Natural killer cell (primary cell): ENCODE data around the gene ZFAND3. TPM values are rescaled to one million over a fixed set of nuclear protein-coding genes. Genes with fewer than 3 reads are reported as not detected.

Source experiments
- ATAC-seq, 3 donors: fragments of 150-1000 bp in 2 of 3; fragments of 200-7000 bp in 1 of 3; cut with Tn5 transposase; 1 replicate in 1 of 3; 2 replicates in 2 of 3; pipeline ENCODE4 v1.10.0; 2021; ENCODE audit warnings: mild to moderate bottlenecking in 2 of 3, moderate library complexity in 2 of 3
- DNase-seq, 2 donors: peaks; one replicate each; pipeline versions ENCODE4 v3.0.0 to v3.0.0-alpha.2; 2013 to 2021; ENCODE audit warnings: mixed read lengths in 1 of 2
- H3K27ac ChIP-seq: one replicate; pipeline ENCODE4 v1.5.1; 2013; ENCODE audit warnings: mild to moderate bottlenecking, low read length
- H3K27me3 ChIP-seq: one replicate; pipeline ENCODE4 v1.6.1; 2013; ENCODE audit warnings: low read length; ENCODE audit not compliant: control insufficient read depth, insufficient read depth
- H3K36me3 ChIP-seq: one replicate; pipeline ENCODE4 v1.6.1; 2013; ENCODE audit warnings: low read length; ENCODE audit not compliant: control insufficient read depth, insufficient read depth
- H3K4me1 ChIP-seq: one replicate; pipeline ENCODE4 v1.6.1; 2013; ENCODE audit warnings: low read length; ENCODE audit not compliant: control insufficient read depth, insufficient read depth
- H3K4me3 ChIP-seq: one replicate; pipeline ENCODE4 v1.5.1; 2013; ENCODE audit warnings: low read length
- H3K9me3 ChIP-seq: one replicate; pipeline ENCODE4 v1.6.1; 2013; ENCODE audit warnings: low read length; ENCODE audit not compliant: control insufficient read depth, insufficient read depth
- H3K27ac Mint-ChIP-seq, 2 donors: one replicate each; pipeline ENCODE4 v1.8.0; 2022; ENCODE audit warnings: mild to moderate bottlenecking in 2 of 2, mixed read lengths in 2 of 2, moderate library complexity in 1 of 2
- H3K27me3 Mint-ChIP-seq, 2 donors: one replicate each; pipeline ENCODE4 v1.8.0; 2022; ENCODE audit warnings: low read depth in 2 of 2, mixed read lengths in 2 of 2
- H3K36me3 Mint-ChIP-seq: one replicate; pipeline ENCODE4 v1.8.0; 2022; ENCODE audit warnings: mixed read lengths
- H3K4me1 Mint-ChIP-seq, 2 donors: one replicate each; pipeline ENCODE4 v1.8.0; 2022; ENCODE audit warnings: mixed read lengths in 2 of 2
- H3K4me3 Mint-ChIP-seq: one replicate; pipeline ENCODE4 v1.8.0; 2022; ENCODE audit warnings: mild to moderate bottlenecking, moderate library complexity, mixed read lengths
- H3K9me3 Mint-ChIP-seq, 2 donors: one replicate each; pipeline ENCODE4 v1.8.0; 2022; ENCODE audit warnings: mixed read lengths in 2 of 2
- CTCF ChIP-seq: fragments of 200-600 bp; IDR thresholded peaks from one replicate; pipeline ENCODE4 v1.8.0; 2022; ENCODE audit warnings: antibody characterized with exemption
- WGBS: methylation state at CpG from one replicate; pipeline ENCODE4 v1.1.7; 2013; ENCODE audit warnings: missing lambda C conversion rate; ENCODE audit not compliant: insufficient coverage; 5-methylcytosine and 5-hydroxymethylcytosine counted together
- intact Hi-C: fragments of 100-400 bp; cut with micrococcal nuclease; formaldehyde crosslinking; loops from one replicate; pipeline ENCODE4 v1.14.2; 2022
- total RNA-seq, 4 donors: library from RNA; stranded (reverse); fragments of 120-200 nt in 1 of 4; gene quantifications; one replicate each; pipeline versions ENCODE4 v1.2.3 to v1.2.4, GENCODE V29; 2013 to 2022

The ZFAND3 gene
- total RNA-seq, 3 donors from 2014 or later (not counting 1 experiment from before 2014, with no cell fraction given): 87.7 to 97.4 (median 90.1) TPM

GRCh38 chr6:37864250-37864649 lies 44.7 kb downstream of the ZFAND3 start:
- ATAC-seq: no peak
- intact Hi-C loops: no loop called here
- Mint-ChIP-seq H3K4me3 (peak overlapping the region; percentile 25), H3K36me3 (no peaks in the 10 kb centered on the region), H3K27ac (peak overlapping the region; percentile 14 to 93), H3K9me3 (no peaks in the 10 kb centered on the region), H3K4me1 (peaks cover 70 to 71% of the 10 kb centered on the region in 2 donors), H3K27me3 (no peaks in the 10 kb centered on the region)
- Histone ChIP-seq H3K9me3 (no peaks in the 10 kb centered on the region), H3K27me3 (no peaks in the 10 kb centered on the region), H3K27ac (no peak overlapping the region), H3K4me3 (no peak overlapping the region), H3K36me3 (no peaks in the 10 kb centered on the region), H3K4me1 (peaks cover 32% of the 10 kb centered on the region)
- no peak for DNase-seq
- TF ChIP-seq CTCF: no peak

DNA sequence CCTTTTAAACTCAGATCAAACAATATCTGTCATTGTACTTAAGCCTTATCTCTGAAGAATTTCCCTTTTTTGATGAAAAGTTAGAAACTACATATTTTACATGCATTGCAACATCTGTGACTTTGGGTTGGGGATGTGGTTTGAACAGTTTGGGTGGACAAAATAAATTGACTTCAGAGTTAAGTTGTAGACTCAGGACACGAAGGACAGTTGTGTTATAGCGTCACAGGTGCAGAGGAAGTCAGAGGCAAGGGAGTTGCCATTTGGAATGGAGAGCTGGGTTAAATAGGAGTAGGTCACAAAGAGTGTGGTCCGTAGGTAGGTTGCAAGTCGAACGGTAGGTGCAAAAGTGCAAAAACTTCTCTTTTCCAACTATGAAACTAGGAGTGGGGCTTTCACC lies 46.0 kb downstream of the ZFAND3 start:
- Histone ChIP-seq H3K27me3 (no peaks in the 10 kb centered on the region), H3K4me3 (no peak overlapping the region), H3K27ac (peak overlapping the region; percentile 32), H3K36me3 (no peaks in the 10 kb centered on the region), H3K4me1 (peaks cover 36% of the 10 kb centered on the region), H3K9me3 (no peaks in the 10 kb centered on the region)
- DNase-seq (no peak), ATAC-seq (no peak)
- intact Hi-C loops: loop anchor here (5.0 kb wide), 1 partner anchor 837 kb away; the partner anchor contains the start of gene GLO1
- Mint-ChIP-seq H3K36me3 (no peaks in the 10 kb centered on the region), H3K27ac (peak overlapping the region; percentile 87 to 93), H3K9me3 (no peaks in the 10 kb centered on the region), H3K27me3 (no peaks in the 10 kb centered on the region), H3K4me1 (peaks cover 73 to 77% of the 10 kb centered on the region in 2 donors), H3K4me3 (peak overlapping the region; percentile 69)
- no peak for TF ChIP-seq CTCF
- WGBS: 52% methylated on average over 5 of the region's 5 CpGs

- H3K27ac Mint-ChIP-seq: peak overlapping the region; percentile 87 to 93
- H3K4me1 ChIP-seq: peaks cover 30% of the 10 kb centered on the region
- no peak for DNase-seq
- H3K27me3 Mint-ChIP-seq: no peaks in the 10 kb centered on the region
- no peak for TF ChIP-seq CTCF
- WGBS: 65% methylated on average over 6 of the region's 6 CpGs
- H3K4me3 Mint-ChIP-seq: peak overlapping the region; percentile 69
- H3K36me3 Mint-ChIP-seq: no peaks in the 10 kb centered on the region
- peaks cover 0 to 3% of the 10 kb centered on the region in 2 donors for H3K9me3 Mint-ChIP-seq
- peaks cover 75 to 79% of the 10 kb centered on the region in 2 donors for H3K4me1 Mint-ChIP-seq
- ATAC-seq: peak; percentile 28 to 35 (median 32)
- no peaks in the 10 kb centered on the region for H3K27me3 ChIP-seq
- H3K27ac ChIP-seq: peak overlapping the region; percentile 88
- no peak overlapping the region for H3K4me3 ChIP-seq
- H3K9me3 ChIP-seq: peaks cover under 1% of the 10 kb centered on the region
- intact Hi-C loops: loop anchor here (2.0 to 5.0 kb wide), 2 partner anchors 14 to 835 kb away; partner anchors contain the start of gene GLO1
- H3K36me3 ChIP-seq: peaks cover 1% of the 10 kb centered on the region
Observed at GRCh38 chr6:37866590-37867507, 47.3 kb downstream of the ZFAND3 start.
